Measurements from ENCODE around the gene OR8K3. TPM values are rescaled to one million over a fixed set of nuclear protein-coding genes. Genes with fewer than 3 reads are reported as not detected.

OR8K3 gene
- not detected for total RNA-seq

- ChIA-PET CTCF (no interaction called here), POLR2A (no interaction called here)
- DNase-seq, result no peak
- Mint-ChIP-seq H3K27me3 (no peaks in the 10 kb centered on the region), H3K36me3 (ENCODE audit: low read depth) (no peaks in the 10 kb centered on the region), H3K4me3 (no peak within 1 kb of the TSS), H3K27ac (no peak within 1 kb of the TSS), H3K4me1 (no peaks in the 10 kb centered on the region), H3K9me3 (peaks cover 6% of the 10 kb centered on the region)
Observed at GRCh38 chr11:56314844-56315243, at the start of gene OR8K3. TSS of gene OR8K3 (plus strand) at chr11:56315144. CDS start at chr11:56318307, 3,163 bp downstream.

- Mint-ChIP-seq H3K4me3 (no peak overlapping the region), H3K27me3 (no peaks in the 10 kb centered on the region), H3K4me1 (no peaks in the 10 kb centered on the region), H3K9me3 (peaks cover 13% of the 10 kb centered on the region), H3K36me3 (ENCODE audit: low read depth) (no peaks in the 10 kb centered on the region), H3K27ac (no peak overlapping the region)
- DNase-seq, result no peak
- CTCF ChIA-PET, result interaction anchor here (0.7 kb wide), 1 partner anchor 142 kb away, joined by 3 read pairs; no protein-coding TSS in a partner anchor
- POLR2A ChIA-PET, result no interaction called here
Observed at GRCh38 chr11:56271092-56271491, 43.9 kb upstream of the OR8K3 start.

- no peak within 1 kb of the TSS for H3K27ac Mint-ChIP-seq
- no peaks in the 10 kb centered on the region for H3K36me3 Mint-ChIP-seq (ENCODE audit: low read depth)
- no peak within 1 kb of the TSS for H3K4me3 Mint-ChIP-seq
- peaks cover 2% of the 10 kb centered on the region for H3K9me3 Mint-ChIP-seq
- H3K27me3 Mint-ChIP-seq, result no peaks in the 10 kb centered on the region
- POLR2A ChIA-PET, result no interaction called here
- no peak for DNase-seq
- H3K4me1 Mint-ChIP-seq, result no peaks in the 10 kb centered on the region
- CTCF ChIA-PET, result no interaction called here
Observed at GRCh38 chr11:56273854-56274253, 41.1 kb upstream of the OR8K3 start, which contains the start of gene OR5T1. TSS of gene OR5T1 (plus strand) at chr11:56274154. CDS start at chr11:56275639, 1,485 bp downstream.

DNA sequence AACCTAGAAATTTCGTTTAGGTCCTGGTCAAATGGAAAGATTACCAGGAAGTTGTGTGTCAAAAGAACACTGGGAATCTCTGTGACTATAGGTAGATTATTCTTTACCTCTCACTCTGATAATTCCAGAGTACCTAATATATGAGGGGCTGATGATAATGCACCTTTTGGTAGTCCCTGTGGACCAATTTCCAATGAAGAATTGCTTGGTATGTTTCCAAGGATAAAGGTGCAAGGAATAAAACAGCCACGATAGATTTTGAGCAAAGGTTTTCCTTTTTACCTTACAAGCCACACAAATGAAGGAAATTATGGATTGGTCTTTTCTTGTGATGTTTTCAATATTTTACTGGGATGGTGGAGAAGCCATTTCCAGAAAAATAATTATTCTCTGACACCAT, 22.8 kb upstream of the OR8K3 start, which contains the start of gene OR8H1:
Gene OR8H1, minus strand, starts transcription at position 101 of the 400 bp plus-strand sequence. CDS start 1,192 bp downstream, outside the sequence.
- Mint-ChIP-seq H3K27ac (no peak within 1 kb of the TSS), H3K36me3 (ENCODE audit: low read depth) (no peaks in the 10 kb centered on the region), H3K4me3 (no peak within 1 kb of the TSS), H3K4me1 (no peaks in the 10 kb centered on the region), H3K27me3 (no peaks in the 10 kb centered on the region), H3K9me3 (peaks cover 16% of the 10 kb centered on the region)
- CTCF ChIA-PET, result no interaction called here
- no peak for DNase-seq
- POLR2A ChIA-PET, result no interaction called here

GRCh38 chr11:56296898-56297297, 18.0 kb upstream of the OR8K3 start:
- no peaks in the 10 kb centered on the region for H3K36me3 Mint-ChIP-seq (ENCODE audit: low read depth)
- no peaks in the 10 kb centered on the region for H3K27me3 Mint-ChIP-seq
- no peaks in the 10 kb centered on the region for H3K4me1 Mint-ChIP-seq
- no peak for DNase-seq
- peaks cover 9% of the 10 kb centered on the region for H3K9me3 Mint-ChIP-seq
- ChIA-PET CTCF (no interaction called here), POLR2A (no interaction called here)
- H3K27ac Mint-ChIP-seq, result no peak overlapping the region
- H3K4me3 Mint-ChIP-seq, result no peak overlapping the region

DNA sequence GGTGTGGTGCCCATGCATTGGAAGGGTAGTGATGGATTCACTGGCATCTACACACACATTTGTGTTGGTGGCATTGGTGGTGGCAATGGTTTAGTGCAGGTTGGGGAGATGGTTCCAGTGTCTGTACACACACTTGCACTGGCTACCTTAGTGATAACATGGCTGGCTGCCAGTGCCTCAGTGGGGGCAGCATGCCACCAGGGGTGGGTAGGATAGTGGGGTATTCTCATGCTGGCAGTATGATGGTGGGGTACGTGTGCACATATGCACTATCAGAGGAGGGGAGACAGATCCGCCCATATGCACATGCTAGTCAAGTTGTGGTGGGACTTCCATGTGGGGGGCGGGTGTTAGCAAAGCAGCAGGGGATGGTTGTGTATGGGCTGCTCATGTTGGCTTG, 7.1 kb upstream of the OR8K3 start:
- no peak for DNase-seq
- Mint-ChIP-seq H3K36me3 (ENCODE audit: low read depth) (no peaks in the 10 kb centered on the region), H3K4me3 (no peak overlapping the region), H3K27me3 (no peaks in the 10 kb centered on the region), H3K9me3 (peaks cover 39% of the 10 kb centered on the region), H3K4me1 (no peaks in the 10 kb centered on the region), H3K27ac (no peak overlapping the region)
- ChIA-PET POLR2A (no interaction called here), CTCF (no interaction called here)

DNA sequence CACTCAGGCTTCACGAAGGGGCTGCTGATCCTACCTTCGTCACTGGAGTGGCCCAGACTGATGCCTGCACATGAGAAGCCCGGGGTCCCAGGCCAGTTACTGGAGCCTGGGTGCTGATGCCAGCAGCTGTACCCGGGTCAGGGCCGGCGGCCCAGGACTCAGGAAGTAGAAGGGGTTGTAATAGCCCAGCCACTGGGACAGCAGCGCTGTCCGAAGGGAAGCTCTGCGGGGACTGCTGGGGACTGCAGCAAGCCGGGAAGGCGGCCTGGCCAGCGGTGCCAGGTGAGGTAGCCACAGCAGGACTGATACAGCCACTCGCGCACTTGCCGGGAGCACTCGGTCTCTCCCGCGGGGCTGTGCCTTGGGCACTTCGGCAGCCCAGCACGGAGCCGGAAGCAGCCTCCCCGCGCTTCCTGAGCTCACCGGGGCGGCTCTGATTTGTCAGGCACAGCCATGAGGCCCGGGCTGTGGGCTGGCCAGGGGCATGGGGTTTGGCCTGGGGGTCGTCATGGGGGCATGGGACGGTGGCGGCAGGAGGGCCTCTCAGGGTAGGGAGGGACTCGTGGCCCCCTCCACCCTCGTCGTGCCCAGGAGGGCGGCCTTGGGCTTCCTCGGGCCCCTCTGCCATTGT, 17.0 kb downstream of the OR8K3 start:
- Mint-ChIP-seq H3K9me3 (peaks cover 8% of the 10 kb centered on the region), H3K36me3 (ENCODE audit: low read depth) (no peaks in the 10 kb centered on the region), H3K27ac (no peak overlapping the region), H3K27me3 (no peaks in the 10 kb centered on the region), H3K4me1 (no peaks in the 10 kb centered on the region), H3K4me3 (no peak overlapping the region)
- no peak for DNase-seq
- ChIA-PET POLR2A (no interaction called here), CTCF (no interaction called here)

GRCh38 chr11:56333156-56333555, 18.2 kb downstream of the OR8K3 start:
- no peak overlapping the region for H3K27ac Mint-ChIP-seq
- DNase-seq, result no peak
- no peaks in the 10 kb centered on the region for H3K4me1 Mint-ChIP-seq
- CTCF ChIA-PET, result no interaction called here
- peaks cover 12% of the 10 kb centered on the region for H3K9me3 Mint-ChIP-seq
- H3K36me3 Mint-ChIP-seq (ENCODE audit: low read depth), result no peaks in the 10 kb centered on the region
- no peak overlapping the region for H3K4me3 Mint-ChIP-seq
- no peaks in the 10 kb centered on the region for H3K27me3 Mint-ChIP-seq
- POLR2A ChIA-PET, result no interaction called here

- Mint-ChIP-seq H3K27me3 (no peaks in the 10 kb centered on the region), H3K9me3 (peaks cover 34% of the 10 kb centered on the region), H3K4me1 (no peaks in the 10 kb centered on the region)
Observed at GRCh38 chr11:56340289-56340688, 25.3 kb downstream of the OR8K3 start.

DNA sequence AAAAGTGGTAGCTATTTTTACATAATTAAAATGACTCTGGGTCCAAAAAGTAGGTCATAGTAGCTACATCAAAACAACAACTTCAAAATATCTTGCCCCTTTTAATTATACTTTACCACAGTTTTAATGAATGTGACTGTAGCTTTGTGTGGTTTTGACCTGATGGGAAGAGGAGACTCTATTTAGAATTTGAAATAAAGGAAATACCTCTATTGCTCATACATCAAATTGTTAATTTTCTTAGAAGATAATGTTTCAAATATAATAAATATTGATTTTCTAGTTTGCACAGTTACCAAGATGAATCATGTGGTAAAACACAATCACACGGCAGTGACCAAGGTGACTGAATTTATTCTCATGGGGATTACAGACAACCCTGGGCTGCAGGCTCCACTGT, 30.8 kb downstream of the OR8K3 start, which contains the start of gene OR8K1:
Gene OR8K1, plus strand, starts transcription at position 301 of the 400 bp plus-strand sequence. Its CDS starts 0 bp downstream, at position 301.
- POLR2A ChIA-PET, result no interaction called here
- H3K27ac Mint-ChIP-seq, result no peak within 1 kb of the TSS
- H3K4me3 Mint-ChIP-seq, result no peak within 1 kb of the TSS
- no peaks in the 10 kb centered on the region for H3K27me3 Mint-ChIP-seq
- H3K36me3 Mint-ChIP-seq (ENCODE audit: low read depth), result no peaks in the 10 kb centered on the region
- H3K9me3 Mint-ChIP-seq, result peaks cover 15% of the 10 kb centered on the region
- no peak for DNase-seq
- CTCF ChIA-PET, result no interaction called here
- H3K4me1 Mint-ChIP-seq, result no peaks in the 10 kb centered on the region

More at GRCh38 chr11:56340289-56340688, 25.3 kb downstream of the OR8K3 start:
- DNase-seq, result no peak
- POLR2A ChIA-PET, result no interaction called here
- no peak overlapping the region for H3K27ac Mint-ChIP-seq
- CTCF ChIA-PET, result no interaction called here
- H3K36me3 Mint-ChIP-seq (ENCODE audit: low read depth), result no peaks in the 10 kb centered on the region
- no peak overlapping the region for H3K4me3 Mint-ChIP-seq

DNA sequence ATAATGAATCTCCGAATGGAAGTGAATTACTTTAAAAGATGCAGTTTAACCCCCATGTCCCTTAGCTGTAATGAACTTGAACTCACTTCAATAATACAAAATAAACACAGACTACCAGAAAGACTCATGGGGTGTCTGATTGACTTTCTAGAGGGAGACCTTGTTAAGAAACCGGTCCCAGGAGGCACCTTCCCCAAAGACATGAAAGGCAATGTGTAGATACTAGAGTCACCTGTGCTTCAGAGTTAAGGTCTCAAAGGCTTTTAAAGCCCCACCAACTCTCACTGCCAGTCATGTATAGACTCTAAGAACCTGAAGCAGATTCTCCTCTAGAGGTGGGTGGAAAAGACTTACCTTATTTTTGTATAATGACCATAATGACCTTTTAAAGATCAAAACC, 39.0 kb downstream of the OR8K3 start, which contains the start of gene OR8J1:
Gene OR8J1, plus strand, starts transcription at position 301 of the 400 bp plus-strand sequence. CDS start 5,956 bp downstream, outside the sequence.
- no peaks in the 10 kb centered on the region for H3K4me1 Mint-ChIP-seq
- no peaks in the 10 kb centered on the region for H3K27me3 Mint-ChIP-seq
- CTCF ChIA-PET, result no interaction called here
- POLR2A ChIA-PET, result no interaction called here
- H3K27ac Mint-ChIP-seq, result no peak within 1 kb of the TSS
- H3K4me3 Mint-ChIP-seq, result no peak within 1 kb of the TSS
- H3K9me3 Mint-ChIP-seq, result peaks cover 8% of the 10 kb centered on the region
- DNase-seq, result no peak
- no peaks in the 10 kb centered on the region for H3K36me3 Mint-ChIP-seq (ENCODE audit: low read depth)

Other genes with a start within 250 kb of the OR8K3 start
- gene OR8I2, start 221.8 kb upstream of the OR8K3 start, total RNA-seq, result not detected
- gene OR8H2, start 211.5 kb upstream of the OR8K3 start, total RNA-seq, result not detected
- gene OR8H3, start 192.8 kb upstream of the OR8K3 start, total RNA-seq, result not detected
- not detected for gene OR8J3, start 174.9 kb upstream of the OR8K3 start, total RNA-seq
- not detected for gene OR8K5, start 154.8 kb upstream of the OR8K3 start, total RNA-seq
- gene OR5J2, start 138.5 kb upstream of the OR8K3 start, total RNA-seq, result not detected
- not detected for gene OR5T2, start 80.9 kb upstream of the OR8K3 start, total RNA-seq
- not detected for gene OR5T3, start 62.9 kb upstream of the OR8K3 start, total RNA-seq
- gene OR5T1, start 41.0 kb upstream of the OR8K3 start, total RNA-seq, result not detected
- not detected for gene OR8H1, start 22.9 kb upstream of the OR8K3 start, total RNA-seq
- not detected for gene OR8K1, start 30.9 kb downstream of the OR8K3 start, total RNA-seq
- gene OR8J1, start 39.1 kb downstream of the OR8K3 start, total RNA-seq, result not detected
- gene OR8U1, start 60.5 kb downstream of the OR8K3 start, total RNA-seq, result not detected
- gene OR5AL1, start 97.6 kb downstream of the OR8K3 start, total RNA-seq, result not detected
- not detected for gene OR5M3, start 158.2 kb downstream of the OR8K3 start, total RNA-seq
- gene OR5M8, start 176.2 kb downstream of the OR8K3 start, total RNA-seq, result not detected
- not detected for gene OR5M11, start 228.1 kb downstream of the OR8K3 start, total RNA-seq